Caco-2 (cell line): Measurements from ENCODE around the gene AXL. TPM values are rescaled to one million over a fixed set of nuclear protein-coding genes. Genes with fewer than 3 reads are reported as not detected.
"Not testable (repeated sequence)": the region's sequence is repeated elsewhere in the genome, so short reads cannot be mapped to it uniquely, and the experiment has no call there.

ENCODE experiments used
- BruUV-seq: library from RNA; stranded (reverse); fragments of 400-500 nt; replicated peaks from 2 replicates; lab custom pipeline; 2021; lab: Mats Ljungman, UMichigan
- CTCF ChIA-PET: fragments of 300-600 bp; sonication (Branson Sonifier 250); formaldehyde crosslinking; loops from one replicate; lab custom pipeline; 2022; ENCODE audit warnings: antibody characterized with exemption; lab: Charles Lee
- POLR2A ChIA-PET: fragments of 300-600 bp; sonication (Branson Sonifier 250); formaldehyde crosslinking; loops from one replicate; lab custom pipeline; 2022; ENCODE audit warnings: antibody characterized with exemption; lab: Charles Lee
- DNase-seq, 2 experiments: peaks; one replicate each; pipeline versions ENCODE4 v3.0.0 to v3.0.0-alpha.2; 2020 to 2022
- H3K27me3 ChIP-seq: replicated peaks from 2 replicates; pipeline ENCODE4 v1.6.0; 2011; ENCODE audit warnings: low read length; ENCODE audit not compliant: control insufficient read depth, insufficient read depth
- H3K36me3 ChIP-seq: 2 replicates; pipeline ENCODE4 v1.5.1; 2011; ENCODE audit warnings: low read length; ENCODE audit not compliant: control insufficient read depth, insufficient read depth
- H3K4me1 ChIP-seq: fragments of 250-450 bp; sonication (Bioruptor Pico); 2 replicates; pipeline ENCODE4 v1.5.1; 2020; ENCODE audit warnings: mild to moderate bottlenecking
- H3K4me3 ChIP-seq: 2 replicates; pipeline ENCODE4 v1.5.1; 2011; ENCODE audit warnings: low read depth, mild to moderate bottlenecking, control low read depth, low read length
- H3K9me3 ChIP-seq: fragments of 250-450 bp; sonication (Bioruptor Pico); 2 replicates; pipeline ENCODE4 v1.5.1; 2020; ENCODE audit warnings: mild to moderate bottlenecking, moderate library complexity
- H3K27ac Mint-ChIP-seq: one replicate; pipeline ENCODE4 v1.8.0; 2022; ENCODE audit warnings: mixed read lengths; ENCODE audit not compliant: unreplicated experiment
- H3K27me3 Mint-ChIP-seq: one replicate; pipeline ENCODE4 v1.8.0; 2022; ENCODE audit warnings: mixed read lengths; ENCODE audit not compliant: insufficient read depth, unreplicated experiment
- H3K36me3 Mint-ChIP-seq: one replicate; pipeline ENCODE4 v1.8.0; 2022; ENCODE audit warnings: mild to moderate bottlenecking, mixed read lengths; ENCODE audit not compliant: insufficient read depth, unreplicated experiment
- H3K4me1 Mint-ChIP-seq: one replicate; pipeline ENCODE4 v1.8.0; 2022; ENCODE audit warnings: low read depth, mixed read lengths; ENCODE audit not compliant: unreplicated experiment
- H3K4me3 Mint-ChIP-seq: one replicate; pipeline ENCODE4 v1.8.0; 2022; ENCODE audit warnings: mild to moderate bottlenecking, moderate library complexity, mixed read lengths; ENCODE audit not compliant: unreplicated experiment
- H3K9me3 Mint-ChIP-seq: one replicate; pipeline ENCODE4 v1.8.0; 2022; ENCODE audit warnings: mixed read lengths; ENCODE audit not compliant: unreplicated experiment
- intact Hi-C: fragments of 100-400 bp; cut with micrococcal nuclease; formaldehyde crosslinking; loops from one replicate; pipeline ENCODE4 v1.10.0; 2022; ENCODE audit not compliant: unreplicated experiment
- total RNA-seq: library from RNA; stranded (reverse); gene quantifications from 2 replicates; pipeline ENCODE4 v1.2.3, GENCODE V29; 2022
- TF ChIP-seq, protein P1 (sequence below), 2 experiments: fragments of 200-600 bp in 1 of 2; IDR thresholded peaks; 1 replicate in 1 of 2; 2 replicates in 1 of 2; pipeline versions ENCODE4 v1.5.1 to v1.8.0; 2011 to 2022; ENCODE audit warnings: antibody characterized with exemption in 1 of 2, control low read depth in 1 of 2, inconsistent platforms in 1 of 2, low read depth in 1 of 2, low read length in 1 of 2, mild to moderate bottlenecking in 1 of 2, moderate library complexity in 1 of 2; ENCODE audit not compliant: insufficient read depth in 1 of 2, severe bottlenecking in 1 of 2, unreplicated experiment in 1 of 2

AXL gene
- total RNA-seq, 1 experiment from 2014 or later: 1.2 TPM

DNA sequence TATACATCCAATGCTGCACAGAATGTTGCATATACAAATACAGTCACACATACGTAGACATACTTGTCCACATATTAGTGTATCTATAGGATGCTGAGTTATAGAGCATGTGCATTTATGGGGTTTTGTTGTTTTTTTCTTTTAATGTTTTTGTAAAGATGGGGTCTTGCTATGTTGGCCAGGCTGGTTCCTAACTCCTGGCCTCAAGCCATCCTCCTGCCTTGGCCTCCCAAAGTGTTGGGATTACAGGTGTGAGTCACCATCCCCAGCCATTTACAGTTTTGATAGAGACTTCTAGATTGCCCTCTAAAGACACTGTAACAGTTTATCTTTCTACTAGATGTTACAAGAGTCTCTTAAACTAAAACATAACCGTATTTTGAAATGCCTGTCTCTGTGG lies 59.5 kb downstream of the AXL start:
- Histone ChIP-seq H3K9me3 (no peaks in the 10 kb centered on the region), H3K27me3 (no peaks in the 10 kb centered on the region), H3K36me3 (peaks cover 5% of the 10 kb centered on the region), H3K4me3 (no peak overlapping the region), H3K4me1 (no peaks in the 10 kb centered on the region)
- ChIA-PET CTCF (no interaction called here), POLR2A (no interaction called here)
- no peak for DNase-seq
- peaks cover 99% of the 10 kb centered on the region for H3K36me3 Mint-ChIP-seq
- intact Hi-C loops: no loop called here
- no peak overlapping the region for H3K27ac Mint-ChIP-seq
- no peaks in the 10 kb centered on the region for H3K4me1 Mint-ChIP-seq
- TF ChIP-seq, protein P1, sequence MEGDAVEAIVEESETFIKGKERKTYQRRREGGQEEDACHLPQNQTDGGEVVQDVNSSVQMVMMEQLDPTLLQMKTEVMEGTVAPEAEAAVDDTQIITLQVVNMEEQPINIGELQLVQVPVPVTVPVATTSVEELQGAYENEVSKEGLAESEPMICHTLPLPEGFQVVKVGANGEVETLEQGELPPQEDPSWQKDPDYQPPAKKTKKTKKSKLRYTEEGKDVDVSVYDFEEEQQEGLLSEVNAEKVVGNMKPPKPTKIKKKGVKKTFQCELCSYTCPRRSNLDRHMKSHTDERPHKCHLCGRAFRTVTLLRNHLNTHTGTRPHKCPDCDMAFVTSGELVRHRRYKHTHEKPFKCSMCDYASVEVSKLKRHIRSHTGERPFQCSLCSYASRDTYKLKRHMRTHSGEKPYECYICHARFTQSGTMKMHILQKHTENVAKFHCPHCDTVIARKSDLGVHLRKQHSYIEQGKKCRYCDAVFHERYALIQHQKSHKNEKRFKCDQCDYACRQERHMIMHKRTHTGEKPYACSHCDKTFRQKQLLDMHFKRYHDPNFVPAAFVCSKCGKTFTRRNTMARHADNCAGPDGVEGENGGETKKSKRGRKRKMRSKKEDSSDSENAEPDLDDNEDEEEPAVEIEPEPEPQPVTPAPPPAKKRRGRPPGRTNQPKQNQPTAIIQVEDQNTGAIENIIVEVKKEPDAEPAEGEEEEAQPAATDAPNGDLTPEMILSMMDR (IDR thresholded peaks at IDR 0.05; ENCODE audit: insufficient read depth in 1 of 2, low read depth in 1 of 2, low read length in 1 of 2, severe bottlenecking in 1 of 2, unreplicated experiment in 1 of 2): no peak
- no TSS peak for BruUV-seq
- no peak overlapping the region for H3K4me3 Mint-ChIP-seq
- H3K27me3 Mint-ChIP-seq: no peaks in the 10 kb centered on the region
- no peaks in the 10 kb centered on the region for H3K9me3 Mint-ChIP-seq

DNA sequence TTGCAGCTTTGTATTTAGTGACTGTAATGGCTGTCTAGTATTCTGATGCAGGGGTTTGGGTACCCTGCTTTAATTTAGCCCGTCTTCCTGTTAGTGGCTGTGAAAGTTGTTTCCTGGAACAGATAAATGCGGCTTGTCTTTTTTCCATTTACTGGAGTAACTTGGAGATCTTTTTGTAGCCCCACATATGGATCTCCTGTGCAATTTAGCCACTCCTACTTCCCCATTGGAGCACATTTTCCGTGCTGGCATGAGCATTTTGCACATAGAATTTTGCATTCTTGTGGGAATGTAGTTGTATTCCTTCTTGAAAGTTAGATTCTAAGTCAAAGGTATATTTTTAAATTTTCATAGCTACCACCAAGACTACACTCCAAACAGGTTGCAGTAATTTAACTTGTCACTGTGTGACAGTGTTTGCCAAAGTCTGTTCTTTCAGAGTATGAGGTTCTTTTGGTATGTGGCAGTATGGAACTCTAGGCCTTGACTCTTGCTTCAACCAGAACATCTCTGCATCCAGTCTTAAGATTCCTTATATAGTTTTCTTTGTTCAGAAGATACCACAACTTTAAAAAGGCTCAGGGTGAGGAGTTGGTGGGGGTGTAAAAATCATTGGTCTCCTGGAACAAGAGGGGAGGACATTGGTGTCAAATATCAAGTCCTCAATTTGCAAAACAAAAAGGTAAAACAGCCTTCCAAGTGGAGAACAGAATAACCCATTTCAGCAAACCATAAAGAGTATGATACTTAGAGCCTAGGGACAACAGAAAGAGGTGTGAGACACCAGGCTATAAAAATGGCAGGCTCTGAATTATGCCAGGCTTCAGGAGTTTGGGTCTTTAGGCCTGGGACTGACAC lies 69.9 kb downstream of the AXL start:
- Mint-ChIP-seq H3K27ac (no peak overlapping the region), H3K4me3 (no peak overlapping the region), H3K27me3 (no peaks in the 10 kb centered on the region), H3K9me3 (no peaks in the 10 kb centered on the region), H3K36me3 (peaks cover 100% of the 10 kb centered on the region), H3K4me1 (no peaks in the 10 kb centered on the region)
- intact Hi-C loops: no loop called here
- DNase-seq: no peak
- Histone ChIP-seq H3K9me3 (no peaks in the 10 kb centered on the region), H3K27me3 (no peaks in the 10 kb centered on the region), H3K36me3 (peaks cover 4% of the 10 kb centered on the region), H3K4me3 (no peak overlapping the region), H3K4me1 (no peaks in the 10 kb centered on the region)
- ChIA-PET POLR2A (no interaction called here), CTCF (no interaction called here)
- no TSS peak for BruUV-seq
- TF ChIP-seq, protein P1 (IDR thresholded peaks at IDR 0.05; ENCODE audit: insufficient read depth in 1 of 2, low read depth in 1 of 2, low read length in 1 of 2, severe bottlenecking in 1 of 2, unreplicated experiment in 1 of 2): no peak

DNA sequence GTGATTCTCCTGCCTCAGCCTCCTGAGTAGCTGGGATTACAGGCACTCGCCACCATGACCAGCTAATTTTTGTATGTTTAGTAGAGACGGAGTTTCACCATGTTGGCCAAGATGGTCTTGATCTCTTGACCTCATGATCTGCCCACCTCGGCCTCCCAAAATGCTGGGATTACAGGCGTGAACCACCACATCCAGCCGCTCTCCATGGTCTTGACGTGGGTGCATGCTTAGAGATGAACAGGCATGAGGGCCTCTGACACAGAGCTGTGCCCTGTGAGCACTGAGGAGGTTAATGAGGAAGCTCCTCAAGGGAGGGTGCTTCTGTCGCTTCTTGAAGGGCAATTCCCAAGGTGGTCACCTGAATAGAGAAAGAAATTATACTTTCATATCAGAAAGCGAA lies 70.8 kb downstream of the AXL start:
- POLR2A ChIA-PET: not testable (repeated sequence)

More for the DNA sequence above, 70.8 kb downstream of the AXL start:
- peaks cover 100% of the 10 kb centered on the region for H3K36me3 Mint-ChIP-seq
- H3K4me1 Mint-ChIP-seq, H3K4me3 ChIP-seq, CTCF ChIA-PET, H3K4me3 Mint-ChIP-seq, H3K27me3 ChIP-seq, H3K9me3 ChIP-seq, BruUV-seq, intact Hi-C loops, H3K27me3 Mint-ChIP-seq, H3K4me1 ChIP-seq, H3K9me3 Mint-ChIP-seq, H3K27ac Mint-ChIP-seq, DNase-seq: not testable (repeated sequence)
- H3K36me3 ChIP-seq: peaks cover 12% of the 10 kb centered on the region
